NOMO-1 treated with dmso at 0.1 percent for 144 hours (cell line): ENCODE measurements around the gene MAK.
A peak's percentile ranks its signal among the peaks of the same experiment; 100 is the strongest.
"Not testable (repeated sequence)": the region's sequence is repeated elsewhere in the genome, so short reads cannot be mapped to it uniquely, and the experiment has no call there.

Experiments
- DNase-seq: peaks from one replicate; lab custom pipeline; 2025; ENCODE audit not compliant: unreplicated experiment; lab: John Stamatoyannopoulos, UW

Gene MAK

GRCh38 chr6:10791673-10792072, 46.7 kb downstream of the MAK start:
- DNase-seq = no peak

DNA sequence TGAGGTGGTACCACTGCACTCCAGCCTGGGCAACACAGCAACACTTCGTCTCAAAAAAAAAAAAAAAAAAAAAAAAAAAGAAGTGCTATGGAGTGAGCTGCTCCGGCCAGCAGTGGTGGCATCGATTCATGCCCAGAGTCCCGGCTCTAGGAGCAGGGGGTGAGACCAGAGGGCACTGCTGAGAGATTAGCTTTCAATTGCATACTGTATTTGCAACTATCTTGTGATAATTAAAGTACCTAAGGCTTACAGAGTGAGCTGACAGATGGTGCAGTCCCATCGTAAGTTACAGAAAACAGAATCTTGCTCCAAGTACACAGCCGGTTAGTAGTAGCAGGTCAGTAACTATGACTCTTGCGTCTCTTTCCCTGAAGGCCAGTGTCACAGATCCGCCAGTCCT, 59.3 kb downstream of the MAK start:
- no peak for DNase-seq

GRCh38 chr6:10778230-10778629, 60.1 kb downstream of the MAK start:
- DNase-seq = no peak

GRCh38 chr6:10771371-10771894, 66.9 kb downstream of the MAK start:
- no peak for DNase-seq

DNA sequence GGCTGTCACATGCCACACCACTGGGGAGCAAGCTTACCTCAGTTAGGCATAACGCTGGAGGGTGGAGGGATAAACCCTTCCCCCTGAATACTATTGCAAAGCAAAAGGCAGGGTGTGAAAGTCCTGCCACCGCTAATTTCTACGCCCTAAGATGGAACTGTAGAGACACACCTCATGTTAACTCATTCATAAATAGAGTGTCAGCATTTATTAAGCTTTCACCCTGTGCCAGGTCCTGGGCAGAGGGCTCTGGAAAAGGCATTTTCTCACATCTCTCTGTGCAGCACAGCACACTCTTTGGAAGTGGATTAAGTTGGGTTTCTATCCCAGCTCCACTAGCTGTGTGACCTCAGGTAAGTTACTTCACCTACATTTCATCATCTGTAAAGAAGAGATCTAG, 68.9 kb downstream of the MAK start:
- DNase-seq = no peak

DNA sequence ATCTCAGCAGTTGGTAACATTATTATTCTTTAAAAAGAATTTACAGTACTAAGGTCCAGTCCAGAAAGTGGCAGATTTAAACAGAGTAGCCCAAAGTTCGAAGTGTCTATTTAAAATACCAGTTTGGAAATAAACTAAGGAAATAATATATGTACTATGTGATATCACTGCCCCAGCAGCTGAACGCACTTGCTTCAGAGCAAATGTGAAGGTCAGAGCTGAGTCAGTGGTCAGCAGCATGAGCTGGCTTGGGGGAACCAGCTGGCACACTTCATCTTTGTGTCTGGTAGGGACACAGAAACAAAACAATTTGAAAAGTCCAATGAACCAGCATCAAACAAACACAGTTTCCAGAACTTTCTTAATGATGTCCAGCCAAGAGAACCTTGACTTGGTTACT, 75.3 kb downstream of the MAK start:
- no peak for DNase-seq

DNA sequence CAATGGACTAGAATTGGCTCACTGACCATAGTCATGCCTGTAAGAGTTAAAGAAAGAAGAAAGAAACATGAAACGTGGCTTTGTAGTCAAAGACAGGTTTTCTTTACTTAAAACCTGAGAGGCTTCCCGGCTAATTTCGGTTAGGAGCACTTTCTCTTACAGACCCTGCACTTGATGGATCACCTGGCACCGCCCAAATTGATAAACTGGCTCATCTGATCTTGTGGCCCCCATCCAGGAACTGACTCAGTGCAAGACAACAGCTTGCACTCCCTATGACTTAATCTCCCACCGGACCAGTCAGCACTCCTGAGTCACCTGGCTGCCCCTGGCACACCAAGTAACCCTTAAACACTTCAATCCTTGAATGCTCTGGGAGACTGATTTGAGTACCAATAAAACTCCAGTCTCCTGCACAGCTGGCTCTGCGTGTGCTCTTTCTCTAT, 78.4 kb downstream of the MAK start:
- DNase-seq = no peak

DNA sequence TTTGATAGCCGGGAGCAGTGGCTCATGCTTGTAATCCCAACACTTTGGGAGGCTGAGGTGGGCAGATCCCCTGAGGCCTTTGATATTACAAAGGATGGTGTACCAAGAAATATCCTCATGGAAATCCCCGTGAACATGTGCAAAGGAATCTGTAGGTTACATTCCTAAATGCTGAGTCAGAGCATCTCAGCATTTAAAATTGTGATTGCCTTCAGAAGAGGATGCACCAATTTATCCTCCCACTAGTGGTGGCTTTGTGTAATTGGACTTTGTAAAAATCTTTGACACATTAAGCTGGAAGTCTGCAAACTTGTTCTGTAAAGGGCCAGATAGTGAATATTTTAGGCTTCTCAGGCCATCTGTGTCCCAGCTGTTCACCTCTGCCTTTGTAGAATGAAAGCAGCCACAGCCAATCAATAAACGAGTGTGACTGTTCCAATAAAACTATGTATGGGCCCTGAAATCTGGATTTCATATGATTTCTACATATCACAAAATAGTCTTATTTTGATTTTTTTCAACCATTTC, 79.0 kb downstream of the MAK start:
- no peak for DNase-seq

DNA sequence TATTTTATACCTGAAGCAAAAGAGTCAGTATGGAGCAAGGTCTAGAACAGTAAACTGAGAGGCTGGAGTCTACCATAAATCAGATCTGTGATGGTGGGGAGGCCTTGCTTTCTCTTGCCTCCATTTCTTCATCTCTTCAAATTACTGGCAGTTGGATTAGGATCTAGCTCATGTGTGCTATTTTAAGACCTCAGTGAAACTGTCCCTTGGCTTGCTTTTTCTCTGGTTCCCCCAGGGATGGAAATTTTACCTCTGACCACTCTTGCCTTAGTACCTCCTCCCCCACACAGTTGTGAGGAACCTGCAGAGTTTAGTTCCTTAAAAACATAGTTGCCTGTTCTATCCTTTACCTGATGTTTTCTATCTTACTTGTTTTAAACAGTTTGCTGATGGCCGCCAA, 82.3 kb downstream of the MAK start:
- no peak for DNase-seq

- DNase-seq = not testable (repeated sequence)
Measured at GRCh38 chr6:10751757-10752156, 86.6 kb downstream of the MAK start.

DNA sequence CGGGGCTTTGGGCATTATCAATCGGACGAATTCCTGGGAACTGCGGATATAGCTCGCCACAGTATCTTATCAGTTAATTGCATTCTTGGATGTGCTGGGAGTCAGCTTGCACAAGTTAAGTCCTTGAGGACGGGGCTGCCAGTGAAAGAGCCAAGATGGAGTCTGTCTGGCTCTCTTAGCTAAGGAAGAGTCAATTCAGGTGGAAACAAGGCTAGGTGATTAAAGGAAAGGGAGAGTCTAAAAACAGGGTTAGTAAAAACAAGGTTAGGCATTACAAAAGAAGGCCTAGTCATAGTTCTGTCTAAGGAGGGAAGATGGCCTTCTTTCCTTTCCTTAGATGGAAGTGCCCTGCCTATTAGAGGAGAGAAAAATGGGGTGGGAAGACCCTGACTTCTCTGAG, 87.8 kb downstream of the MAK start:
- DNase-seq = not testable (repeated sequence)

DNA sequence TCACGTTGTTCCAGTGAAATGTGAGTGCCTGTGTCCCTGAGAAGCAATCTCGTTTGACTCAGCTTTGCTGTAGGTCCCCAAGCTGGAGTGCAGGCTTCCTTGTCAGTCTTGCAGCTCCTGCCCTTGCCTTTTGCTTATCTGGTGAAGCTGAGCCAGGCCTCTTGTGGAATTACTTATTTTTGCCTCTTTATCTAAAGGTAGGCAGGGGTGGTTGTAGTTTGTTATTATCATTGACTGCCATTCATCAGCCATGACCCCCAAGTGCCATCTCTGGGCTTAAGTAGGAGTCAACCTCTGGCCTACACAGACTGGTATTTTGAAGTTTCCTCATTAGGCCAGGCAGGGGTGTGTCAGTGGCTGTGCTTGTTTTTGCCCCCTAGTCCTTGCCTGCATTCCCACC, 88.6 kb downstream of the MAK start:
- no peak for DNase-seq

DNA sequence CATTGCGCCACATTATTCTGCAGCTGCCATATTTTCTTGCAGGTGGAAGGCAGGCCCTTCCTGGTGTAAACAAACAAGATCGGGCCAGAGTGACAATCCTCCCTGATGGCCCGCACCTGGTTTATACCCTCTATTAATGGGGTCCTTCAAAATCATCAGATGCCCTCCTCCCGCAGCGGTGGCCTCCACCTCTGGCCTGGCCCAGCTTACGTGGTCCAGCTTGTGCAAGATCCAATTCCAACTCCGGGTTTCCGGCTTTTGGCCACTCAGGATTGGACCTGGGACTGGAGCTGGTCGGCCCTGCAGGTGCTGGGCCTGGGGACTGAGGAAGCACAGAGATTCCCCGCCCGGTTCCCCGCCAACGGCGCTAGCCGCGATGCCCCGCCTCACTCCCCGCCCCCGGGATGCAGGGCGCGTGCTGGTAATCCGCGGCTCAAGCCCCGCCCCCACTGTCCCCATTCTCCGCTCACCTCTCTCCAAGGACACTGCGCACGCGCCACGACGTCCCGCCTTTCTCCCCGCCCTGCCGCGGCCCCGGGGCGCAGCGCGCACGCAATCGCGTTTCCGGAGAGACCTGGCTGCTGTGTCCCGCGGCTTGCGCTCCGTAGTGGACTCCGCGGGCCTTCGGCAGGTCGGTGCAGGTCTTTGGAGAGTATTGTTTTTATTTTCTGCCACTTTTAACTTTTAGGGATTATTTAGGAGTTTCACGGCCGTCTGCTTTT, 90.9 kb downstream of the MAK start, which contains the start of gene TMEM14B:
Gene TMEM14B, plus strand, starts transcription at position 555 of the 722 bp plus-strand sequence. CDS start 1,441 bp downstream, outside the sequence.
- peak; percentile 96 for DNase-seq

DNA sequence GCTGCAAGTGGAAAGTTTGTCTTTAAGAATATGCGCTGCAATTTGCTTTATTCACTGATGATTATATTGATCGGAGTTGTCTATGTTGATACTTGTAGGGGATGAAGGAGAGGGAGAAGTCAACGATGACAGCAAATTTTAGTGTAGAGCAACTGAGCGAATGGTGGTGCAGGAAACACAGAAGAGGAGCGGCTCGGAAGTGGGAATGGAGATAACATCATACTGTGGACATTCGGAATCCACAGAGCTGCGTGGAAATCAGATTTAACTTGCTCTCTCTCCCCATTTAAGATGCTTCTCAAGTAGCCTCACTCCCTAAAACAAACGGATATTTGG, 91.5 kb downstream of the MAK start:
- DNase-seq = no peak

DNA sequence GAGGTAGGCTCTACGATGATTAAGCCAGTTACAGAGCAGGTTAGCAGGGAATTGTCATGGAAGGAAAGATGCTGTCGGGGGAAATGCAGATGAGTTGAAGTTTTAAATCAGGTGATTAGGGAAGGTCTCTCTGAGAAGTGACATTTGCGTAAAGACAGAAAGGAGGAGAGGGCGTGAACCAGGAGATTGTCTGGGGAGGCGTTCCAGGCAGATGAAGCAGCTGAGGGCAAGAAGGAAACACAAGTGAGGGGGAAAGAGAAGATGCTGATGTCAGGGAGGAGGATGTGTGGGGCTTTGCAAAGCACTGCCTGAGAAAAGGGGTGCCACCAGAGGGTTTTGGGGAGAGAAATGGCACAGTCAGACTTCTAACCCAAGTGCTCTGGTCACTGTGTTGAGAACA, 93.2 kb downstream of the MAK start:
- no peak for DNase-seq

- no peak for DNase-seq
Measured at GRCh38 chr6:10743515-10743914, 94.8 kb downstream of the MAK start.

DNA sequence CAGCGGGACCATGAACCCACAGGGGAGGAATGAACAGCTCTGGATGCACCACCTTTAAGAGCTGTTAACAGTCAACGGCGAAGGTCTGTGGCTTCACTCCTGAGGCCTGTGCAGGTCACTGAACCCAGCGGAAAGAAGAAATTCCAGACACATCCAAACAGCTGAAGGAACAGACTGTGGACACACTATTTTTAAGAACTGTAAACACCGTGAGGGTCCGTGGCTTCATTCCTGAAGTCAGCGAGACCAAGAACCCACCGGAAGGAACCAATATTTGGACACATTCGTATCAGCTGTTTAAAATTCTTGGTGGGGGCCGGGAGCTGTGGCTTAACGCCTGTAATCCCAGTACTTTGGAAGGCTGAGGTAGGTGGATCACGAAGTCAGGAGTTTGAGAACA, 96.1 kb downstream of the MAK start:
- no peak for DNase-seq

DNA sequence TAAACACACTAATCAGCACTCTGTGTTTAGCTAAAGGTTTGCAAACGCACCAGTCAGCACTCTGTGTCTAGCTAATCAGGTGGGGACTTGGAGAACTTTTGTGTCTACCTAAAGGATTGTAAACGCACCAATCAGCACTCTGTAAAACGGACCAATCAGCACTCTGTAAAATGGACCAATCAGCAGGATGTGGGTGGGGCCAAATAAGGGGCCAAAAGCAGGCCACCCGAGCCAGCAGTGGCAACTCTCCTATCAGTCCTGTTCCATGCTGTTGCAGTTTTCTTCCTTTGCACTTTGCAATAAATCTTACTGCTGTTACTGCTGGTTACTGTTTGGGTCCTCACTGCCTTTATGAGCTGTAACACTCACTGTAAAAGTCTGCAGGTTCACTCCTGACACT, 96.7 kb downstream of the MAK start:
- not testable (repeated sequence) for DNase-seq

GRCh38 chr6:10740061-10740460, 98.3 kb downstream of the MAK start:
- DNase-seq = no peak

DNA sequence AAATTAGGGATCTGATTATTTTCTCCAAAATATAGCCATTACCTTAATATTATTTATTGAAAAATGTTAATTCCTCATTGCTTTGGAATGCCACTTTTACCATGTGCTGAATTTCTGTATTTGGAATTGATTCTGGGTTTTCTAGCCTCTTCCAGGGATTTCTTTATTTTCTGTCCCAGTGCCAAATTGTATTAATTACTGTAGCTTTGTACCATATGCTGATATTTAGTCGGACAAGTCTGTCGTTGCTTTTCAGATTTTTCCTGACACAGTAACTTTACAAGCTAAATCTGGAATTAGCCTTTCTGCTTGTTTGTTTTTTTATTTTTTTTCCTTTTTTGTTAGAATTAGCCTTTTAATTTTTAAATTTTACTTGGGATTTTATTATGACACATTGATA, 101.6 kb downstream of the MAK start:
- DNase-seq = no peak

GRCh38 chr6:10733863-10734262, 104.5 kb downstream of the MAK start:
- DNase-seq = no peak

DNA sequence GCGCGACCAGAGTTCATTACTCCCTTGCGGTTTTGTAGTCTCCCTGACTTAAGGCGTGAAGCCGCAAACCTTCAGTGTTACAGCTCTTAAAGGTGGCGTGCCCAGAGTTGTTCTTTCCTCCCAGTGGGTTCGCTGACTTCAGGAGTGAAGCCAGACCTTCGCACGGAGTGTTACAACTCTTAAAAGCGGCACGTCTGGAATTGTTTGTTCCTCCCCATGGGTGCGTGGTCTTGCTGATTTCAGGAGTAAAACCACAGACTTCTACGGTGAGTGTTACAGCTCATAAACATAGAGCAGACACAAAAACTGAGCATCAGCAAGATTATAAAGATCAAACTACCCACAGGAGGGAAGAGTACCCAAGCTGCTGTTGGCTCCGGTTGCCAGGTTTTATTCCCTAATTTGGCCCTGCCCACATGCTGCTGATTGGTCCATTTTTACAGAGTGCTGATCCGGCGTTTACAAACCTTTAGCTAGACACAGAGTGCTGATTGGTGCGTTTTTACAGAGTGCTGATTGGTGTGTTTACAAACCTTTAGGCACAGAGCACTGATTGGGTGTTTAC, 105.1 kb downstream of the MAK start:
- DNase-seq = no peak

DNA sequence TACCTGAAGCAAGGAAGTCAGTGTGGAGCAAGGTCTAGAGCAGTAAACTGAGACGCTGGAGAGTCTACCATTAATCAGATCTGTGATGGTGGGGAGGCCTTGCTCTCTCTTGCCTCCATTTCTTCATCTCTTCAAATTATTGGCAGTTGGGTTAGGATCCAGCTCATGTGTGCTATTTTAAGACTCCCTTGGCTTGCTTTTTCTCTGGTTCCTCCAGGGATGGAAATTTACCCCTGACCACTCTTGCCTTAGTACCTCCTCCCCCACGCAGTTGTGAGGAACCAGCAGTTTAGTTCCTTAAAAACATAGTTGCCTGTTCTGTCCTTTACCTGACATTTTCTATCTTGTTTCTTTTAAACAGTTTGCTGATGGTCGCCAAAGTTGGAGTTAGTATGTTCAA, 108.1 kb downstream of the MAK start:
- DNase-seq = no peak
